Measurements from ENCODE around the gene OR52I1.

OR52I1 gene

GRCh38 chr11:4637662-4638047 is 43.8 kb downstream of the OR52I1 start:
- TF ChIP-seq CTCF (IDR thresholded peaks at IDR 0.05; ENCODE audit: low read depth, low read length, missing control alignments), result no peak
- DNase-seq, result no peak
- Histone ChIP-seq H3K27me3 (replicated peaks) (no peaks in the 10 kb centered on the region), H3K27ac (no peak overlapping the region), H3K36me3 (replicated peaks) (no peaks in the 10 kb centered on the region), H3K4me3 (ENCODE audit: low read depth, low read length) (no peak overlapping the region)
- in situ Hi-C loops (cut with HindIII; ENCODE audit: low pct_ligation_motif_present, low sequenced_read_pairs), result no loop called here

- no peak for DNase-seq
- H3K27me3 ChIP-seq (replicated peaks), result no peaks in the 10 kb centered on the region
- no peak for TF ChIP-seq CTCF (IDR thresholded peaks at IDR 0.05; ENCODE audit: low read depth, low read length, missing control alignments)
- H3K27ac ChIP-seq, result no peak overlapping the region
- H3K36me3 ChIP-seq (replicated peaks), result no peaks in the 10 kb centered on the region
- in situ Hi-C loops (cut with HindIII; ENCODE audit: low pct_ligation_motif_present, low sequenced_read_pairs), result no loop called here
- no peak overlapping the region for H3K4me3 ChIP-seq (ENCODE audit: low read depth, low read length)
Measured at GRCh38 chr11:4639931-4640330, 46.1 kb downstream of the OR52I1 start.

GRCh38 chr11:4641501-4641900 is 47.7 kb downstream of the OR52I1 start:
- no peaks in the 10 kb centered on the region for H3K36me3 ChIP-seq (replicated peaks)
- no peak for DNase-seq
- H3K27me3 ChIP-seq (replicated peaks), result no peaks in the 10 kb centered on the region
- H3K27ac ChIP-seq, result no peak overlapping the region
- no peak for TF ChIP-seq CTCF (IDR thresholded peaks at IDR 0.05; ENCODE audit: low read depth, low read length, missing control alignments)
- in situ Hi-C loops (cut with HindIII; ENCODE audit: low pct_ligation_motif_present, low sequenced_read_pairs), result no loop called here
- no peak overlapping the region for H3K4me3 ChIP-seq (ENCODE audit: low read depth, low read length)

- no peak overlapping the region for H3K4me3 ChIP-seq (ENCODE audit: low read depth, low read length)
- no peak for DNase-seq
- no peak overlapping the region for H3K27ac ChIP-seq
- no peaks in the 10 kb centered on the region for H3K27me3 ChIP-seq (replicated peaks)
- no peak for TF ChIP-seq CTCF (IDR thresholded peaks at IDR 0.05; ENCODE audit: low read depth, low read length, missing control alignments)
- H3K36me3 ChIP-seq (replicated peaks), result no peaks in the 10 kb centered on the region
- in situ Hi-C loops (cut with HindIII; ENCODE audit: low pct_ligation_motif_present, low sequenced_read_pairs), result no loop called here
Measured at GRCh38 chr11:4642043-4642442, 48.2 kb downstream of the OR52I1 start.

- H3K27me3 ChIP-seq (replicated peaks), result no peaks in the 10 kb centered on the region
- H3K27ac ChIP-seq, result no peak overlapping the region
- in situ Hi-C loops (cut with HindIII; ENCODE audit: low pct_ligation_motif_present, low sequenced_read_pairs), result no loop called here
- no peak overlapping the region for H3K4me3 ChIP-seq (ENCODE audit: low read depth, low read length)
- DNase-seq, result no peak
- H3K36me3 ChIP-seq (replicated peaks), result no peaks in the 10 kb centered on the region
- no peak for TF ChIP-seq CTCF (IDR thresholded peaks at IDR 0.05; ENCODE audit: low read depth, low read length, missing control alignments)
Measured at GRCh38 chr11:4643076-4643475, 49.2 kb downstream of the OR52I1 start.

GRCh38 chr11:4643682-4644081 is 49.8 kb downstream of the OR52I1 start, which contains the start of gene OR51E1:
Gene OR51E1 (plus strand): TSS chr11:4643982. CDS start chr11:4652527, 8,545 bp downstream.
- in situ Hi-C loops (cut with HindIII; ENCODE audit: low pct_ligation_motif_present, low sequenced_read_pairs), result no loop called here
- no peak for DNase-seq
- TF ChIP-seq CTCF (IDR thresholded peaks at IDR 0.05; ENCODE audit: low read depth, low read length, missing control alignments), result no peak
- no peak within 1 kb of the TSS for H3K4me3 ChIP-seq (ENCODE audit: low read depth, low read length)
- H3K27me3 ChIP-seq (replicated peaks), result no peaks in the 10 kb centered on the region
- H3K36me3 ChIP-seq (replicated peaks), result no peaks in the 10 kb centered on the region
- no peak within 1 kb of the TSS for H3K27ac ChIP-seq
